Measurements from ENCODE around the gene TOMM40. TPM values are rescaled to one million over a fixed set of nuclear protein-coding genes. Genes with fewer than 3 reads are reported as not detected.

Gene TOMM40
- total and polyA plus RNA-seq, 2 of the 13 experiments (the other 11 are each of a cell fraction or from before 2014, with no cell fraction given) = 72.0 to 110 TPM

- no peak for TF ChIP-seq ZNF281 (CRISPR knock-in tag; IDR thresholded peaks at IDR 0.05; ENCODE audit: borderline replicate concordance)
- TF ChIP-seq ZNF768 (CRISPR knock-in tag; IDR thresholded peaks at IDR 0.05) = peak; percentile 99
- no peak for TF ChIP-seq PBX3 (CRISPR knock-in tag; IDR thresholded peaks at IDR 0.05; ENCODE audit: borderline replicate concordance)
- TF ChIP-seq ZNF484 (CRISPR knock-in tag; IDR thresholded peaks at IDR 0.05; ENCODE audit: borderline replicate concordance, low read depth) = no peak
- no peak for TF ChIP-seq ZNF331 (CRISPR knock-in tag; IDR thresholded peaks at IDR 0.05)
- TF ChIP-seq HOXA5 (CRISPR knock-in tag; IDR thresholded peaks at IDR 0.05) = no peak
- TF ChIP-seq ZXDC (CRISPR knock-in tag; IDR thresholded peaks at IDR 0.05) = no peak
- TF ChIP-seq DMAP1 (CRISPR knock-in tag; IDR thresholded peaks at IDR 0.05) = no peak
- TF ChIP-seq ZSCAN20 (CRISPR knock-in tag; IDR thresholded peaks at IDR 0.05; ENCODE audit: borderline replicate concordance) = no peak
- TF ChIP-seq PPARG (CRISPR knock-in tag; conservative IDR thresholded peaks at IDR 0.05) = no peak
- no peak for TF ChIP-seq YY1 (IDR thresholded peaks at IDR 0.05; ENCODE audit: insufficient read depth, insufficient replicate concordance, low read depth, low read length)
- no peak for TF ChIP-seq ZNF644 (CRISPR knock-in tag; IDR thresholded peaks at IDR 0.05; ENCODE audit: low read depth)
- TF ChIP-seq NONO (IDR thresholded peaks at IDR 0.05) = no peak
- TF ChIP-seq NONO (CRISPR knock-in tag; conservative IDR thresholded peaks at IDR 0.05) = peak; percentile 50; the same call in 1 of the 2 replicates
- TF ChIP-seq RBAK (CRISPR knock-in tag; IDR thresholded peaks at IDR 0.05) = no peak
- no peak for TF ChIP-seq GRHL1 (CRISPR knock-in tag; conservative IDR thresholded peaks at IDR 0.05)
- peak; percentile 1; the same call in 1 of the 2 replicates for TF ChIP-seq ZBTB39 (CRISPR knock-in tag; IDR thresholded peaks at IDR 0.05)
- no peak for TF ChIP-seq SRF (IDR thresholded peaks at IDR 0.05; ENCODE audit: low read depth, low read length)
- peak; percentile 44; the same call in 1 of the 2 replicates for TF ChIP-seq STAG1 (CRISPR knock-in tag; IDR thresholded peaks at IDR 0.05)
- no peak for TF ChIP-seq REL (CRISPR knock-in tag; conservative IDR thresholded peaks at IDR 0.05)
- no peak for TF ChIP-seq ZNF678 (CRISPR knock-in tag; IDR thresholded peaks at IDR 0.05)
Measured at GRCh38 chr19:44904426-44904994, 13.5 kb downstream of the TOMM40 start (continued).

Data from HepG2 (cell line).